ENCODE measurements around the gene GALNT14.

GALNT14 gene

GRCh38 chr2:30880516-30880915, 257.7 kb downstream of the GALNT14 start:
- no peak for DNase-seq

GRCh38 chr2:30877833-30878232, 260.4 kb downstream of the GALNT14 start:
- DNase-seq: no peak

GRCh38 chr2:30872797-30873196, 265.4 kb downstream of the GALNT14 start:
- no peak for DNase-seq

- DNase-seq: no peak
Measured at GRCh38 chr2:30871980-30872789, 266.1 kb downstream of the GALNT14 start.

- DNase-seq: no peak
Measured at GRCh38 chr2:30871440-30871839, 266.8 kb downstream of the GALNT14 start.

- DNase-seq: no peak
Measured at GRCh38 chr2:30869988-30870387, 268.3 kb downstream of the GALNT14 start.

GRCh38 chr2:30867385-30867784, 270.9 kb downstream of the GALNT14 start:
- DNase-seq: no peak

GRCh38 chr2:30866974-30867373, 271.3 kb downstream of the GALNT14 start:
- no peak for DNase-seq

- no peak for DNase-seq
Measured at GRCh38 chr2:30865892-30866681, 272.2 kb downstream of the GALNT14 start.

GRCh38 chr2:30865243-30865642, 273.0 kb downstream of the GALNT14 start:
- no peak for DNase-seq

- DNase-seq: peak; percentile 87
Measured at GRCh38 chr2:30862054-30862651, 276.1 kb downstream of the GALNT14 start.

- DNase-seq: no peak
Measured at GRCh38 chr2:30860726-30861125, 277.5 kb downstream of the GALNT14 start.
